Temporal lobe (tissue), 2 donors: ENCODE measurements around the gene LPCAT3. TPM values are rescaled to one million over a fixed set of nuclear protein-coding genes. Genes with fewer than 3 reads are reported as not detected.

Experiments used
- small RNA-seq: library from RNA; depleted of rRNA; stranded (forward); fragments of <200 nt; gene quantifications from one replicate; pipeline ENCODE3, GENCODE V24; 2014; ENCODE audit warnings: low replicate concordance
- total RNA-seq: library from RNA; depleted of rRNA; stranded (reverse); fragments of >200 nt; gene quantifications from one replicate; pipeline ENCODE4 v1.2.3, GENCODE V29; 2014

LPCAT3 gene
- total RNA-seq, 1 donor from 2014 or later = 6.6 TPM

Small RNA genes within 50 kb of the gene (small RNA-seq; reads per million reads assigned to genes)
- gene AC006512.1 (not detected), gene MIR141 (1.6 reads per million, percentile 84 among the genes with 10 or more reads in this experiment), gene MIR200C (0.11 reads per million), gene RNU7-1 (not detected), gene SCARNA12 (0.67 reads per million, percentile 62 among the genes with 10 or more reads in this experiment)

Other genes starting within 250 kb of the LPCAT3 start
- gene LAG3, start 246.0 kb downstream of the LPCAT3 start, total RNA-seq = not detected
- gene CD4, start 228.9 kb downstream of the LPCAT3 start, total RNA-seq = 2.2 TPM
- gene GPR162, start 196.7 kb downstream of the LPCAT3 start, total RNA-seq = 52.6 TPM
- gene P3H3, start 190.1 kb downstream of the LPCAT3 start, total RNA-seq = 10.8 TPM
- 0.74 TPM for gene GNB3, start 177.6 kb downstream of the LPCAT3 start, total RNA-seq
- 2.7 TPM for gene CDCA3, start 167.2 kb downstream of the LPCAT3 start, total RNA-seq
- gene USP5, start 166.3 kb downstream of the LPCAT3 start, total RNA-seq = 57.8 TPM
- gene TPI1, start 150.9 kb downstream of the LPCAT3 start, total RNA-seq = 169 TPM
- 2.5 TPM for gene SPSB2, start 145.2 kb downstream of the LPCAT3 start, total RNA-seq
- gene LRRC23, start 113.7 kb downstream of the LPCAT3 start, total RNA-seq = 7.1 TPM
- 164 TPM for gene ENO2, start 103.9 kb downstream of the LPCAT3 start, total RNA-seq
- 34.2 TPM for gene ATN1, start 90.5 kb downstream of the LPCAT3 start, total RNA-seq
- not detected for gene RNU7-1, start 74.7 kb downstream of the LPCAT3 start, total RNA-seq
- 276 TPM for gene C12orf57, start 74.5 kb downstream of the LPCAT3 start, total RNA-seq
- gene PTPN6, start 67.1 kb downstream of the LPCAT3 start, total RNA-seq = 2.5 TPM
- gene PHB2, start 47.8 kb downstream of the LPCAT3 start, total RNA-seq = 117 TPM
- 19.9 TPM for gene EMG1, start 47.6 kb downstream of the LPCAT3 start, total RNA-seq
- gene C1S, start 42.2 kb upstream of the LPCAT3 start, total RNA-seq = 11.3 TPM
- gene C1R, start 74.0 kb upstream of the LPCAT3 start, total RNA-seq = 4.4 TPM
- gene C1RL, start 90.7 kb upstream of the LPCAT3 start, total RNA-seq = 5.9 TPM
- 0.25 TPM for gene RBP5, start 110.4 kb upstream of the LPCAT3 start, total RNA-seq
- gene CLSTN3, start 111.9 kb upstream of the LPCAT3 start, total RNA-seq = 72.3 TPM
- 58.3 TPM for gene PEX5, start 171.2 kb upstream of the LPCAT3 start, total RNA-seq